IPS-NIHi7 (cell line): ENCODE measurements around the gene UBQLNL.

Source experiments
- DNase-seq: peaks from one replicate; pipeline ENCODE4 v3.0.0; 2012; ENCODE audit warnings: mixed read lengths; ENCODE audit errors: extremely low spot score

Gene UBQLNL

GRCh38 chr11:5507177-5507932 lies 9.1 kb downstream of the UBQLNL start:
- no peak for DNase-seq

GRCh38 chr11:5505363-5506048 lies 11.0 kb downstream of the UBQLNL start:
- no peak for DNase-seq

- no peak for DNase-seq
Observed at GRCh38 chr11:5504403-5504921, 12.0 kb downstream of the UBQLNL start.

- DNase-seq = no peak
Observed at GRCh38 chr11:5500393-5500801, 16.1 kb downstream of the UBQLNL start.

- no peak for DNase-seq
Observed at GRCh38 chr11:5499671-5500070, 16.8 kb downstream of the UBQLNL start.

- DNase-seq = no peak
Observed at GRCh38 chr11:5489576-5490357, 26.7 kb downstream of the UBQLNL start.

GRCh38 chr11:5488798-5489399 lies 27.6 kb downstream of the UBQLNL start:
- DNase-seq = no peak

GRCh38 chr11:5488385-5488784 lies 28.1 kb downstream of the UBQLNL start, which contains the start of gene OR52D1:
Gene OR52D1 (plus strand): TSS chr11:5488685. CDS start chr11:5488707, 22 bp downstream.
- no peak for DNase-seq

GRCh38 chr11:5486421-5486820 lies 30.1 kb downstream of the UBQLNL start:
- no peak for DNase-seq

- DNase-seq = no peak
Observed at GRCh38 chr11:5486003-5486402, 30.5 kb downstream of the UBQLNL start.

- peak; percentile 76 for DNase-seq
Observed at GRCh38 chr11:5476186-5476819, 40.2 kb downstream of the UBQLNL start.

GRCh38 chr11:5473921-5474320 lies 42.6 kb downstream of the UBQLNL start:
- DNase-seq = no peak

GRCh38 chr11:5467527-5467926 lies 49.0 kb downstream of the UBQLNL start:
- DNase-seq = no peak
